ENCODE measurements around the gene TUBG1.
"Not testable (repeated sequence)": the region's sequence is repeated elsewhere in the genome, so short reads cannot be mapped to it uniquely, and the experiment has no call there.

Gene TUBG1

GRCh38 chr17:42647778-42648177 is 38.3 kb downstream of the TUBG1 start:
- Histone ChIP-seq H3K27me3 (ENCODE audit: control insufficient read depth in 5 of 5, insufficient read depth in 4 of 5, low read length in 5 of 5) (no peaks in the 10 kb centered on the region), H3K27ac (ENCODE audit: low read depth, low read length) (no peak overlapping the region), H3K36me3 (ENCODE audit: control insufficient read depth in 5 of 5, insufficient read depth in 5 of 5, low read length in 5 of 5) (no peaks in the 10 kb centered on the region), H3K4me1 (ENCODE audit: control insufficient read depth in 5 of 5, insufficient read depth in 5 of 5, low read length in 5 of 5) (peaks cover 0 to 8% (median 0%) of the 10 kb centered on the region in 5 donors), H3K4me3 (ENCODE audit: low read depth in 1 of 5, low read length in 5 of 5) (no peak overlapping the region), H3K9ac (ENCODE audit: low read length in 5 of 5) (no peak overlapping the region), H3K9me3 (ENCODE audit: control insufficient read depth in 5 of 5, low read length in 5 of 5) (no peaks in the 10 kb centered on the region)

- H3K27me3 ChIP-seq (ENCODE audit: control insufficient read depth in 5 of 5, insufficient read depth in 4 of 5, low read length in 5 of 5), result no peaks in the 10 kb centered on the region
- no peak overlapping the region for H3K9ac ChIP-seq (ENCODE audit: low read length in 5 of 5)
- H3K4me3 ChIP-seq (ENCODE audit: low read depth in 1 of 5, low read length in 5 of 5), result no peak overlapping the region
- peaks cover 0 to 16% (median 14%) of the 10 kb centered on the region in 5 donors for H3K4me1 ChIP-seq (ENCODE audit: control insufficient read depth in 5 of 5, insufficient read depth in 5 of 5, low read length in 5 of 5)
- no peaks in the 10 kb centered on the region for H3K36me3 ChIP-seq (ENCODE audit: control insufficient read depth in 5 of 5, insufficient read depth in 5 of 5, low read length in 5 of 5)
- H3K9me3 ChIP-seq (ENCODE audit: control insufficient read depth in 5 of 5, low read length in 5 of 5), result no peaks in the 10 kb centered on the region
- H3K27ac ChIP-seq (ENCODE audit: low read depth, low read length), result no peak overlapping the region
Measured at GRCh38 chr17:42651392-42651791, 41.9 kb downstream of the TUBG1 start.

GRCh38 chr17:42653179-42654124 is 44.0 kb downstream of the TUBG1 start:
- H3K4me3 ChIP-seq (ENCODE audit: low read depth in 1 of 5, low read length in 5 of 5), result peak overlapping the region; percentile 56 to 75 (median 62)
- H3K9me3 ChIP-seq (ENCODE audit: control insufficient read depth in 5 of 5, low read length in 5 of 5), result no peaks in the 10 kb centered on the region
- H3K36me3 ChIP-seq (ENCODE audit: control insufficient read depth in 5 of 5, insufficient read depth in 5 of 5, low read length in 5 of 5), result no peaks in the 10 kb centered on the region
- peak overlapping the region; percentile 62 to 89 (median 75) for H3K9ac ChIP-seq (ENCODE audit: low read length in 5 of 5)
- no peaks in the 10 kb centered on the region for H3K27me3 ChIP-seq (ENCODE audit: control insufficient read depth in 5 of 5, insufficient read depth in 4 of 5, low read length in 5 of 5)
- H3K4me1 ChIP-seq (ENCODE audit: control insufficient read depth in 5 of 5, insufficient read depth in 5 of 5, low read length in 5 of 5), result peaks cover 0 to 16% (median 14%) of the 10 kb centered on the region in 5 donors
- H3K27ac ChIP-seq (ENCODE audit: low read depth, low read length), result peak overlapping the region; percentile 92

GRCh38 chr17:42655528-42655927 is 46.0 kb downstream of the TUBG1 start:
- Histone ChIP-seq H3K27me3 (ENCODE audit: control insufficient read depth in 5 of 5, insufficient read depth in 4 of 5, low read length in 5 of 5) (no peaks in the 10 kb centered on the region), H3K9me3 (ENCODE audit: control insufficient read depth in 5 of 5, low read length in 5 of 5) (no peaks in the 10 kb centered on the region), H3K9ac (ENCODE audit: low read length in 5 of 5) (no peak overlapping the region), H3K27ac (ENCODE audit: low read depth, low read length) (no peak overlapping the region), H3K4me3 (ENCODE audit: low read depth in 1 of 5, low read length in 5 of 5) (no peak overlapping the region), H3K36me3 (ENCODE audit: control insufficient read depth in 5 of 5, insufficient read depth in 5 of 5, low read length in 5 of 5) (no peaks in the 10 kb centered on the region), H3K4me1 (ENCODE audit: control insufficient read depth in 5 of 5, insufficient read depth in 5 of 5, low read length in 5 of 5) (peaks cover 0 to 34% (median 30%) of the 10 kb centered on the region in 5 donors)

- Histone ChIP-seq H3K27me3 (ENCODE audit: control insufficient read depth in 5 of 5, insufficient read depth in 4 of 5, low read length in 5 of 5) (no peaks in the 10 kb centered on the region), H3K27ac (ENCODE audit: low read depth, low read length) (no peak overlapping the region), H3K9ac (ENCODE audit: low read length in 5 of 5) (no peak overlapping the region), H3K36me3 (ENCODE audit: control insufficient read depth in 5 of 5, insufficient read depth in 5 of 5, low read length in 5 of 5) (peaks cover 0 to 13% (median 7%) of the 10 kb centered on the region in 5 donors), H3K4me1 (ENCODE audit: control insufficient read depth in 5 of 5, insufficient read depth in 5 of 5, low read length in 5 of 5) (peaks cover 0 to 38% (median 30%) of the 10 kb centered on the region in 5 donors), H3K9me3 (ENCODE audit: control insufficient read depth in 5 of 5, low read length in 5 of 5) (no peaks in the 10 kb centered on the region), H3K4me3 (ENCODE audit: low read depth in 1 of 5, low read length in 5 of 5) (no peak overlapping the region)
Measured at GRCh38 chr17:42657824-42658588, 48.5 kb downstream of the TUBG1 start.

GRCh38 chr17:42659079-42659931 is 49.8 kb downstream of the TUBG1 start, which contains the start of gene TUBG2:
Gene TUBG2 (plus strand): TSS chr17:42659284. CDS start chr17:42659504, 220 bp downstream.
- H3K36me3 ChIP-seq (ENCODE audit: control insufficient read depth in 5 of 5, insufficient read depth in 5 of 5, low read length in 5 of 5), result peaks cover 2 to 17% (median 9%) of the 10 kb centered on the region in 5 donors
- H3K4me1 ChIP-seq (ENCODE audit: control insufficient read depth in 5 of 5, insufficient read depth in 5 of 5, low read length in 5 of 5), result peaks cover 0 to 25% (median 19%) of the 10 kb centered on the region in 5 donors
- H3K4me3 ChIP-seq (ENCODE audit: low read depth in 1 of 5, low read length in 5 of 5), result peak within 1 kb of the TSS; percentile 78 to 83 (median 81)
- no peaks in the 10 kb centered on the region for H3K27me3 ChIP-seq (ENCODE audit: control insufficient read depth in 5 of 5, insufficient read depth in 4 of 5, low read length in 5 of 5)
- H3K9ac ChIP-seq (ENCODE audit: low read length in 5 of 5), result peak within 1 kb of the TSS; percentile 16 to 76 (median 75)
- H3K9me3 ChIP-seq (ENCODE audit: control insufficient read depth in 5 of 5, low read length in 5 of 5), result no peaks in the 10 kb centered on the region
- H3K27ac ChIP-seq (ENCODE audit: low read depth, low read length), result no peak within 1 kb of the TSS

- not testable (repeated sequence) for H3K27ac ChIP-seq (ENCODE audit: low read depth, low read length)
- peaks cover 3 to 17% (median 11%) of the 10 kb centered on the region in 5 donors for H3K36me3 ChIP-seq (ENCODE audit: control insufficient read depth in 5 of 5, insufficient read depth in 5 of 5, low read length in 5 of 5)
Measured at GRCh38 chr17:42659932-42660274, 50.4 kb downstream of the TUBG1 start.

GRCh38 chr17:42660692-42661345 is 51.3 kb downstream of the TUBG1 start:
- Histone ChIP-seq H3K36me3 (ENCODE audit: control insufficient read depth in 5 of 5, insufficient read depth in 5 of 5, low read length in 5 of 5) (peaks cover 3 to 22% (median 16%) of the 10 kb centered on the region in 5 donors), H3K4me1 (ENCODE audit: control insufficient read depth in 5 of 5, insufficient read depth in 5 of 5, low read length in 5 of 5) (peaks cover 0 to 29% (median 24%) of the 10 kb centered on the region in 5 donors), H3K9ac (ENCODE audit: low read length in 5 of 5) (no peak overlapping the region), H3K4me3 (ENCODE audit: low read depth in 1 of 5, low read length in 5 of 5) (no peak overlapping the region), H3K27ac (ENCODE audit: low read depth, low read length) (no peak overlapping the region), H3K27me3 (ENCODE audit: control insufficient read depth in 5 of 5, insufficient read depth in 4 of 5, low read length in 5 of 5) (no peaks in the 10 kb centered on the region), H3K9me3 (ENCODE audit: control insufficient read depth in 5 of 5, low read length in 5 of 5) (no peaks in the 10 kb centered on the region)

More at GRCh38 chr17:42659932-42660274, 50.4 kb downstream of the TUBG1 start:
- H3K9ac ChIP-seq (ENCODE audit: low read length in 5 of 5), result peak overlapping the region in 2 of 5 donors; percentile 75 to 76
- H3K9me3 ChIP-seq (ENCODE audit: control insufficient read depth in 5 of 5, low read length in 5 of 5); H3K27me3 ChIP-seq (ENCODE audit: control insufficient read depth in 5 of 5, insufficient read depth in 4 of 5, low read length in 5 of 5): not testable (repeated sequence)
- peaks cover 0 to 23% (median 16%) of the 10 kb centered on the region in 5 donors for H3K4me1 ChIP-seq (ENCODE audit: control insufficient read depth in 5 of 5, insufficient read depth in 5 of 5, low read length in 5 of 5)
- H3K4me3 ChIP-seq (ENCODE audit: low read depth in 1 of 5, low read length in 5 of 5), result peak overlapping the region in 3 of 5 donors; percentile 78 to 83 (median 79)

All from subcutaneous abdominal adipose tissue (tissue), 5 donors.